Calu3 (cell line): ENCODE results near the gene KRTAP21-2. TPM values are rescaled to one million over a fixed set of nuclear protein-coding genes. Genes with fewer than 3 reads are reported as not detected.

ENCODE experiments used
- Bru-seq: library from RNA; stranded (reverse); fragments of 400-500 nt; gene quantifications from one replicate; lab custom pipeline; 2021; lab: Mats Ljungman, UMichigan
- BruChase-seq, 2 experiments: library from RNA; stranded (reverse); fragments of 400-500 nt; gene quantifications; one replicate each; lab custom pipeline; 2021; lab: Mats Ljungman, UMichigan
- BruUV-seq: library from RNA; stranded (reverse); fragments of 400-500 nt; replicated peaks from 2 replicates; lab custom pipeline; 2021; lab: Mats Ljungman, UMichigan
- CTCF ChIA-PET: fragments of 300-600 bp; sonication (Branson Sonifier 250); formaldehyde crosslinking; loops from one replicate; lab custom pipeline; 2022; ENCODE audit warnings: antibody characterized with exemption; lab: Charles Lee
- DNase-seq: peaks from one replicate; pipeline ENCODE4 v3.0.0; 2022
- H3K27ac Mint-ChIP-seq: one replicate; pipeline ENCODE4 v1.8.0; 2022; ENCODE audit warnings: mixed read lengths; ENCODE audit not compliant: unreplicated experiment
- H3K27me3 Mint-ChIP-seq: one replicate; pipeline ENCODE4 v1.8.0; 2022; ENCODE audit warnings: mixed read lengths; ENCODE audit not compliant: unreplicated experiment
- H3K36me3 Mint-ChIP-seq: one replicate; pipeline ENCODE4 v1.8.0; 2022; ENCODE audit warnings: mild to moderate bottlenecking, moderate library complexity, mixed read lengths; ENCODE audit not compliant: insufficient read depth, unreplicated experiment
- H3K4me1 Mint-ChIP-seq: one replicate; pipeline ENCODE4 v1.8.0; 2022; ENCODE audit warnings: mild to moderate bottlenecking, low read depth, mixed read lengths; ENCODE audit not compliant: unreplicated experiment
- H3K4me3 Mint-ChIP-seq: one replicate; pipeline ENCODE4 v1.8.0; 2022; ENCODE audit warnings: mild to moderate bottlenecking, low read depth, moderate library complexity, mixed read lengths; ENCODE audit not compliant: unreplicated experiment
- H3K9me3 Mint-ChIP-seq: one replicate; pipeline ENCODE4 v1.8.0; 2022; ENCODE audit warnings: low read depth, mixed read lengths; ENCODE audit not compliant: unreplicated experiment
- intact Hi-C: fragments of 100-400 bp; cut with micrococcal nuclease; formaldehyde crosslinking; loops from one replicate; pipeline ENCODE4 v1.10.0; 2022; ENCODE audit not compliant: unreplicated experiment
- long read RNA-seq: library from polyadenylated mRNA; stranded (forward); transcript quantifications from one replicate; pipeline ENCODE4 v2.0.0, GENCODE V29; 2022
- total RNA-seq: library from RNA; stranded (reverse); gene quantifications from 2 replicates; pipeline ENCODE4 v1.2.3, GENCODE V29; 2022
- TF ChIP-seq, protein P1 (sequence below): fragments of 200-600 bp; IDR thresholded peaks from one replicate; pipeline ENCODE4 v1.8.0; 2022; ENCODE audit warnings: antibody characterized with exemption; ENCODE audit not compliant: unreplicated experiment

The KRTAP21-2 gene
- total RNA-seq = not detected in 2 replicates
- not detected for Bru-seq, nascent RNA
- not detected for BruChase-seq, experiment 1, labeled RNA remaining after a 6-hour chase
- not detected for BruChase-seq, experiment 2, labeled RNA remaining after a 2-hour chase
- long read RNA-seq = 0 reads

DNA sequence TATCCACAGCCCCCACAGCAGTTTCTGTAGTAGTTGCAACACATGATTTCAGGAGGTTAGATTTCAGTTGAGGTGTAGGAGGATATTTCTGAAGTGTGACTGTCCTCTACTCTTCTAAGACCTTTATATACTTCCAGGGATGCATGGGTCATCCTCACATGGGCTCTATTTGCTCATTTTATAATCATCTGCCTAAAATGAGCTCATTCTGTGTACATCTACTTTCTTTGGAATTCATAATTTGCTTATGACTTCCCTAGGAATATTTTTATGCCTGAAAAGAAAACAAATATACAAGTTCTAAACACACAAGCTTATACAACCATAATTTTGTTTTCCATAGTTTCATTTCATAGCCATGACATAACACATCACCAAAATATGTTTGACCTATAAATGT is at the start of gene KRTAP21-2:
TSS of gene KRTAP21-2 (minus strand) at position 101 of the 400 bp plus-strand sequence. CDS start at position 44, 57 bp downstream.
- H3K4me3 Mint-ChIP-seq = no peak within 1 kb of the TSS
- no peaks in the 10 kb centered on the region for H3K36me3 Mint-ChIP-seq
- no peaks in the 10 kb centered on the region for H3K27me3 Mint-ChIP-seq
- no TSS peak for BruUV-seq
- no peak for DNase-seq
- H3K9me3 Mint-ChIP-seq = peaks cover 7% of the 10 kb centered on the region
- TF ChIP-seq, protein P1, sequence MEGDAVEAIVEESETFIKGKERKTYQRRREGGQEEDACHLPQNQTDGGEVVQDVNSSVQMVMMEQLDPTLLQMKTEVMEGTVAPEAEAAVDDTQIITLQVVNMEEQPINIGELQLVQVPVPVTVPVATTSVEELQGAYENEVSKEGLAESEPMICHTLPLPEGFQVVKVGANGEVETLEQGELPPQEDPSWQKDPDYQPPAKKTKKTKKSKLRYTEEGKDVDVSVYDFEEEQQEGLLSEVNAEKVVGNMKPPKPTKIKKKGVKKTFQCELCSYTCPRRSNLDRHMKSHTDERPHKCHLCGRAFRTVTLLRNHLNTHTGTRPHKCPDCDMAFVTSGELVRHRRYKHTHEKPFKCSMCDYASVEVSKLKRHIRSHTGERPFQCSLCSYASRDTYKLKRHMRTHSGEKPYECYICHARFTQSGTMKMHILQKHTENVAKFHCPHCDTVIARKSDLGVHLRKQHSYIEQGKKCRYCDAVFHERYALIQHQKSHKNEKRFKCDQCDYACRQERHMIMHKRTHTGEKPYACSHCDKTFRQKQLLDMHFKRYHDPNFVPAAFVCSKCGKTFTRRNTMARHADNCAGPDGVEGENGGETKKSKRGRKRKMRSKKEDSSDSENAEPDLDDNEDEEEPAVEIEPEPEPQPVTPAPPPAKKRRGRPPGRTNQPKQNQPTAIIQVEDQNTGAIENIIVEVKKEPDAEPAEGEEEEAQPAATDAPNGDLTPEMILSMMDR = no peak
- intact Hi-C loops = no loop called here
- CTCF ChIA-PET = no interaction called here
- no peak within 1 kb of the TSS for H3K27ac Mint-ChIP-seq
- no peaks in the 10 kb centered on the region for H3K4me1 Mint-ChIP-seq

DNA sequence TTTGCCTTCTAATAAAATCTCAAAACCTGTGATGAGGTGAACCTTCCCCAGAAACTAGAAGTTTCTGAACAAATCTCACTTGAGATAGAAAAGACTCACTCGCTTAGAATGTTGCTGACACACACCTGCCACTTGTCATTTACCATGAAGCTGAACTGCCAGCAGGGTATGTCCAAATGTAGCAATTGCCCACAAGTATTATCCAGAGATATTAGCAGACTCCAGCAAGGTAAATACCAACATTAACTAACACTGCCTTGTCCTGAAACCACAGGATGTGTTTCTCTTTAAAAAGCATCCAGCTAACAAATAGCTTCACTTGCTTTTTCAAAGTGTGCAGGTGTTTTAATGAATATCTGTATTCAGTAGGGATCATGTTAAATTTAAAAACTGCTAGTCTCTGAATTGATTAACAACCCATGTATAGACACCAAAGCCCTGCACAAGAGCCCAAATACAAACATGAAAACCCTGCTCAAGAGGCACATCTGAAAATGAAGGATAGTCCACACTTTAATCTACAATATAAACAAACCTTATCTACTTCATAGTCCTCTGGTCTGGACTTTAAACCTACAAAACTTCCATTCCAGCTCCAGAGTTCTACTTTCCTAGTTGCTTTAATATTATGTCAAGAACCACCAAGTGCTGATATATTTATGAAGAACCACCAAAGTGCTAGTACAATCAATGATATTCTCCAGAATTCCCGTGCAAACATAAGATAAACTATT is 46.7 kb upstream of the KRTAP21-2 start:
- intact Hi-C loops = no loop called here
- TF ChIP-seq, protein P1 = no peak

DNA sequence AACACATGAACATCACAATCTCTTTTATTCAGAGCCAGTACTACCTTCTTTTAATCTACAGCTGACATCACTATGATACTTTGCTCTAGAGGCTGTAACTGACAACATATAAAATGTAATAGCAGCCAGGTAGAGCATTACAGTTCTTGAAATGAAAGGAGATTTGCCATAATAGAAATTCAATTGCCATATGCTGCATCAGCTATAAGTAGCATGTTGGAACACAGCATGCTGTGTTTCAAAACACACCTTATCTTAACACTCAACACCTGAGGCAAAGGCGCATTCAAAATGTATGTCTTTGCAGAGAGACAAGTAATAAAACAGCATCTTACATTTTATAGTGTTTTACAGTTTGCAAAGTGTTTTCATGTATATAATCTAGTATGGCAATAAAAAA is 32.2 kb upstream of the KRTAP21-2 start:
- Mint-ChIP-seq H3K27ac (no peak overlapping the region), H3K4me1 (no peaks in the 10 kb centered on the region), H3K27me3 (no peaks in the 10 kb centered on the region), H3K36me3 (no peaks in the 10 kb centered on the region), H3K9me3 (peaks cover 6% of the 10 kb centered on the region), H3K4me3 (no peak overlapping the region)
- intact Hi-C loops = no loop called here
- TF ChIP-seq, protein P1 = no peak
- CTCF ChIA-PET = no interaction called here
- BruUV-seq = no TSS peak
- DNase-seq = no peak

More for the DNA sequence above, 46.7 kb upstream of the KRTAP21-2 start:
- Mint-ChIP-seq H3K36me3 (no peaks in the 10 kb centered on the region), H3K4me1 (no peaks in the 10 kb centered on the region), H3K27ac (no peak overlapping the region), H3K4me3 (no peak overlapping the region), H3K9me3 (peaks cover 7% of the 10 kb centered on the region), H3K27me3 (no peaks in the 10 kb centered on the region)
- DNase-seq = no peak
- CTCF ChIA-PET = no interaction called here
- no TSS peak for BruUV-seq

DNA sequence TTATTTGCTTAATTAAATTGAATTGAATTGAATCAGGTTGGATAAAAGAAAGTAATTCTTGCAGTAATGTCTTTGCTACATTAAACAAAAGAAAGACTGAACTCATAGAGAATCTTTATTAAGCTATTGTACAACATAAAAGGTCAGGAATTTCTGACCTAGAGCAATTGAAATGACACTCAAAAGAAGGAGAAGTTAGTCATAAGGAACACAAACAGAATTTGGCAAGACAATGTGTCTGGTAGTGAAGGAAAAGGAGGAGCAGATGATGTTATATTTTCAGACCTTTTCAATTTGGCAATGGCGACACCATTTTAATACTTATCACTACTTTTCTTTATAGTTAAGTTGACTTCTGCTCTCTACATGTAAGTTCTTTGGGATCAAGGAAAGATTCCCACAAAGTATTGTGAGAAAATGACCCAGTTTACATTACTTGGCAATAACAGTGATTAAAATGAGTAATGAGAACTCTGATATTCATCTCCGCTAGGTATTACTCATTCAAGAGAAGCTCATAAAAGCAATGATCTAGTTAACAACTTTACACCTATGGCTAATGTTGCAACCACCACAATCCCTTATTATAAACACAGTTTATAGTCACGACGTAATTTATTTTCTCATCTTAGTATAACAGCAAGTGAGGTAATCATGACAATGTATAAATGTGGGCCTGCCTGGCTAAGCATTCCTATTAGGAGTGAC is 22.8 kb upstream of the KRTAP21-2 start:
- no peak overlapping the region for H3K27ac Mint-ChIP-seq
- intact Hi-C loops = no loop called here
- BruUV-seq = no TSS peak

More for the DNA sequence above, 22.8 kb upstream of the KRTAP21-2 start:
- no peak for DNase-seq
- CTCF ChIA-PET = no interaction called here
- H3K27me3 Mint-ChIP-seq = no peaks in the 10 kb centered on the region
- no peak overlapping the region for H3K4me3 Mint-ChIP-seq
- no peaks in the 10 kb centered on the region for H3K4me1 Mint-ChIP-seq
- TF ChIP-seq, protein P1 = no peak
- peaks cover 10% of the 10 kb centered on the region for H3K9me3 Mint-ChIP-seq
- no peaks in the 10 kb centered on the region for H3K36me3 Mint-ChIP-seq
